ENCODE results near the gene PAX6. TPM values are rescaled to one million over a fixed set of nuclear protein-coding genes. Genes with fewer than 3 reads are reported as not detected.

PAX6 gene
- total and polyA plus RNA-seq, 9 of the 15 experiments (the other 6 are each of a cell fraction or from before 2014, with no cell fraction given), result 1.5 to 10.9 (median 5.3) TPM

DNA sequence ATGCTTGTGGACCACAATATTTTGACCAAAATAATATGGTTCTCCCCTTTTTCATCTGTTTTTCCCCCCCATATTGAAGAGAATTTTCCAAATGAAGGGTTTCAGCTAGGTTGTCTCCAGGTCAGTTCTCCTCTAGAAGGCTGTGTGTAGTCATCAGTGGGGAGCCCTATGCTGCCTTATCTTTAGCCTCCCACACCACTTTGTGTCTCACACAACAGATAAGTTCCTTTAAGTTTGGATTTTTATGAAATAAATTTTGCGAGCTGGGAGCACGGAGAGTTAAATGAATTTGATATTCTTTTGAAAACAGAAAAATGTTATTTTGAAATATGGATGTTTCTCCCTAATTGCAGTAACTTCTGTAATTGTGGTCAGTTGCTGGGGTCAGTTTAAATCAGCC lies 28.9 kb downstream of the PAX6 start (continued):
- TF ChIP-seq, protein P1, sequence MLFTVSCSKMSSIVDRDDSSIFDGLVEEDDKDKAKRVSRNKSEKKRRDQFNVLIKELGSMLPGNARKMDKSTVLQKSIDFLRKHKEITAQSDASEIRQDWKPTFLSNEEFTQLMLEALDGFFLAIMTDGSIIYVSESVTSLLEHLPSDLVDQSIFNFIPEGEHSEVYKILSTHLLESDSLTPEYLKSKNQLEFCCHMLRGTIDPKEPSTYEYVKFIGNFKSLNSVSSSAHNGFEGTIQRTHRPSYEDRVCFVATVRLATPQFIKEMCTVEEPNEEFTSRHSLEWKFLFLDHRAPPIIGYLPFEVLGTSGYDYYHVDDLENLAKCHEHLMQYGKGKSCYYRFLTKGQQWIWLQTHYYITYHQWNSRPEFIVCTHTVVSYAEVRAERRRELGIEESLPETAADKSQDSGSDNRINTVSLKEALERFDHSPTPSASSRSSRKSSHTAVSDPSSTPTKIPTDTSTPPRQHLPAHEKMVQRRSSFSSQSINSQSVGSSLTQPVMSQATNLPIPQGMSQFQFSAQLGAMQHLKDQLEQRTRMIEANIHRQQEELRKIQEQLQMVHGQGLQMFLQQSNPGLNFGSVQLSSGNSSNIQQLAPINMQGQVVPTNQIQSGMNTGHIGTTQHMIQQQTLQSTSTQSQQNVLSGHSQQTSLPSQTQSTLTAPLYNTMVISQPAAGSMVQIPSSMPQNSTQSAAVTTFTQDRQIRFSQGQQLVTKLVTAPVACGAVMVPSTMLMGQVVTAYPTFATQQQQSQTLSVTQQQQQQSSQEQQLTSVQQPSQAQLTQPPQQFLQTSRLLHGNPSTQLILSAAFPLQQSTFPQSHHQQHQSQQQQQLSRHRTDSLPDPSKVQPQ (CRISPR knock-in tag; IDR thresholded peaks at IDR 0.05; ENCODE audit: borderline replicate concordance), result no peak
- TF ChIP-seq ZNF644 (tag; IDR thresholded peaks at IDR 0.05; ENCODE audit: low read depth), result no peak
- TF ChIP-seq XRCC3 (IDR thresholded peaks at IDR 0.05), result no peak
- TF ChIP-seq SMARCA4 (IDR thresholded peaks at IDR 0.05), result peak; percentile 73
- no peak for TF ChIP-seq NFXL1 (CRISPR knock-in tag; IDR thresholded peaks at IDR 0.05)
- TF ChIP-seq HNRNPL (IDR thresholded peaks at IDR 0.05; ENCODE audit: low read depth, low read length), result no peak
- no peak for TF ChIP-seq ZBTB17 (CRISPR knock-in tag; IDR thresholded peaks at IDR 0.05)
- no peak for TF ChIP-seq MCM5 (IDR thresholded peaks at IDR 0.05; ENCODE audit: low read depth)
- peak; percentile 33; the same call in 1 of the 2 replicates for TF ChIP-seq NCOR1 (IDR thresholded peaks at IDR 0.05)
- TF ChIP-seq, protein P2, sequence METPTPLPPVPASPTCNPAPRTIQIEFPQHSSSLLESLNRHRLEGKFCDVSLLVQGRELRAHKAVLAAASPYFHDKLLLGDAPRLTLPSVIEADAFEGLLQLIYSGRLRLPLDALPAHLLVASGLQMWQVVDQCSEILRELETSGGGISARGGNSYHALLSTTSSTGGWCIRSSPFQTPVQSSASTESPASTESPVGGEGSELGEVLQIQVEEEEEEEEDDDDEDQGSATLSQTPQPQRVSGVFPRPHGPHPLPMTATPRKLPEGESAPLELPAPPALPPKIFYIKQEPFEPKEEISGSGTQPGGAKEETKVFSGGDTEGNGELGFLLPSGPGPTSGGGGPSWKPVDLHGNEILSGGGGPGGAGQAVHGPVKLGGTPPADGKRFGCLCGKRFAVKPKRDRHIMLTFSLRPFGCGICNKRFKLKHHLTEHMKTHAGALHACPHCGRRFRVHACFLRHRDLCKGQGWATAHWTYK (CRISPR knock-in tag; IDR thresholded peaks at IDR 0.05), result no peak
- no peak for TF ChIP-seq BDP1 (IDR thresholded peaks at IDR 0.05; ENCODE audit: insufficient read depth, insufficient read length)
- TF ChIP-seq, protein P3, sequence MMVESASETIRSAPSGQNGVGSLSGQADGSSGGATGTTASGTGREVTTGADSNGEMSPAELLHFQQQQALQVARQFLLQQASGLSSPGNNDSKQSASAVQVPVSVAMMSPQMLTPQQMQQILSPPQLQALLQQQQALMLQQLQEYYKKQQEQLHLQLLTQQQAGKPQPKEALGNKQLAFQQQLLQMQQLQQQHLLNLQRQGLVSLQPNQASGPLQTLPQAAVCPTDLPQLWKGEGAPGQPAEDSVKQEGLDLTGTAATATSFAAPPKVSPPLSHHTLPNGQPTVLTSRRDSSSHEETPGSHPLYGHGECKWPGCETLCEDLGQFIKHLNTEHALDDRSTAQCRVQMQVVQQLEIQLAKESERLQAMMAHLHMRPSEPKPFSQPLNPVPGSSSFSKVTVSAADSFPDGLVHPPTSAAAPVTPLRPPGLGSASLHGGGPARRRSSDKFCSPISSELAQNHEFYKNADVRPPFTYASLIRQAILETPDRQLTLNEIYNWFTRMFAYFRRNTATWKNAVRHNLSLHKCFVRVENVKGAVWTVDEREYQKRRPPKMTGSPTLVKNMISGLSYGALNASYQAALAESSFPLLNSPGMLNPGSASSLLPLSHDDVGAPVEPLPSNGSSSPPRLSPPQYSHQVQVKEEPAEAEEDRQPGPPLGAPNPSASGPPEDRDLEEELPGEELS (CRISPR knock-in tag; IDR thresholded peaks at IDR 0.05; ENCODE audit: borderline replicate concordance), result no peak
- TF ChIP-seq PCBP1 (IDR thresholded peaks at IDR 0.05; ENCODE audit: low read depth, low read length, poor library complexity, severe bottlenecking), result no peak
- no peak for TF ChIP-seq NFIC (IDR thresholded peaks at IDR 0.05)
- TF ChIP-seq ZBTB7A (IDR thresholded peaks at IDR 0.05; ENCODE audit: borderline replicate concordance, control insufficient read depth, low read depth, low read length), result no peak
- TF ChIP-seq SMARCC2 (IDR thresholded peaks at IDR 0.05; ENCODE audit: low read depth), result peak; percentile 28; the same call in 1 of the 2 replicates
- TF ChIP-seq ILK (tag; IDR thresholded peaks at IDR 0.05; ENCODE audit: borderline replicate concordance, low read depth), result no peak
- peak; percentile 63; the same call in 1 of the 2 replicates for TF ChIP-seq TCF3 (CRISPR knock-in tag; IDR thresholded peaks at IDR 0.05)
- no peak for TF ChIP-seq ZNF551 (CRISPR knock-in tag; IDR thresholded peaks at IDR 0.05)
- TF ChIP-seq, protein P4, sequence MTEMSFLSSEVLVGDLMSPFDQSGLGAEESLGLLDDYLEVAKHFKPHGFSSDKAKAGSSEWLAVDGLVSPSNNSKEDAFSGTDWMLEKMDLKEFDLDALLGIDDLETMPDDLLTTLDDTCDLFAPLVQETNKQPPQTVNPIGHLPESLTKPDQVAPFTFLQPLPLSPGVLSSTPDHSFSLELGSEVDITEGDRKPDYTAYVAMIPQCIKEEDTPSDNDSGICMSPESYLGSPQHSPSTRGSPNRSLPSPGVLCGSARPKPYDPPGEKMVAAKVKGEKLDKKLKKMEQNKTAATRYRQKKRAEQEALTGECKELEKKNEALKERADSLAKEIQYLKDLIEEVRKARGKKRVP (CRISPR knock-in tag; IDR thresholded peaks at IDR 0.05), result no peak
- TF ChIP-seq POLR2B (IDR thresholded peaks at IDR 0.05; ENCODE audit: low read depth, partially characterized antibody), result no peak
- no peak for TF ChIP-seq ZNF707 (CRISPR knock-in tag; conservative IDR thresholded peaks at IDR 0.05)
- TF ChIP-seq RCOR1 (IDR thresholded peaks at IDR 0.05; ENCODE audit: borderline replicate concordance in 1 of 2, low read depth in 2 of 2, low read length in 2 of 2), result 0 out of 4 replicates have a peak, but pooled peaks of 1 of the 2 experiments have one; percentile 14

Data from K562 (cell line).